Upper lobe of left lung (tissue), 6 donors: ENCODE data around the gene SKIC2. TPM values are rescaled to one million over a fixed set of nuclear protein-coding genes. Genes with fewer than 3 reads are reported as not detected.
"Not testable (repeated sequence)": the region's sequence is repeated elsewhere in the genome, so short reads cannot be mapped to it uniquely, and the experiment has no call there.

ENCODE experiments used
- ATAC-seq, 2 donors: fragments of 200-7000 bp; cut with Tn5 transposase; one replicate each; pipeline ENCODE4 v1.9.1; 2022; ENCODE audit warnings: mild to moderate bottlenecking in 2 of 2, moderate library complexity in 2 of 2; ENCODE audit not compliant: low FRiP score in 2 of 2
- DNase-seq, 2 donors: peaks; one replicate each; pipeline ENCODE4 v3.0.0-alpha.2; 2019 to 2020
- H3K27ac ChIP-seq, 4 donors: fragments of 200-600 bp; sonication (generic); one replicate each; pipeline ENCODE4 v1.5.1; 2016 to 2019
- H3K27me3 ChIP-seq, 4 donors: fragments of 200-600 bp; sonication (generic); one replicate each; pipeline ENCODE4 v1.5.1; 2017 to 2019
- H3K36me3 ChIP-seq, 4 donors: fragments of 200-600 bp; sonication (generic); one replicate each; pipeline ENCODE4 v1.5.1; 2016 to 2019
- H3K4me1 ChIP-seq, 4 donors: fragments of 200-600 bp; sonication (generic); one replicate each; pipeline ENCODE4 v1.5.1; 2018 to 2019
- H3K4me3 ChIP-seq, 4 donors: fragments of 200-600 bp; sonication (generic); one replicate each; pipeline ENCODE4 v1.5.1; 2017 to 2019; ENCODE audit warnings: mild to moderate bottlenecking in 2 of 4, moderate library complexity in 1 of 4
- H3K9me3 ChIP-seq, 4 donors: fragments of 200-600 bp; sonication (generic); one replicate each; pipeline ENCODE4 v1.5.1; 2018 to 2019
- EP300 ChIP-seq, 4 donors: sonication (generic); formaldehyde crosslinking; IDR thresholded peaks; one replicate each; pipeline ENCODE4 v1.5.1; 2017; ENCODE audit warnings: antibody characterized with exemption in 4 of 4, control low read depth in 2 of 4
- POLR2A ChIP-seq, 4 donors: fragments of 450-650 bp; IDR thresholded peaks; one replicate each; pipeline ENCODE4 v1.5.1; 2016 to 2017; ENCODE audit warnings: antibody characterized with exemption in 4 of 4, mild to moderate bottlenecking in 2 of 4
- POLR2AphosphoS5 ChIP-seq, 2 donors: sonication (generic); formaldehyde crosslinking; IDR thresholded peaks; one replicate each; pipeline ENCODE4 v1.5.1; 2017; ENCODE audit warnings: antibody characterized with exemption in 2 of 2
- WGBS, 2 donors: methylation state at CpG; one replicate each; pipeline ENCODE4 v1.1.5; 2017 to 2018; 5-methylcytosine and 5-hydroxymethylcytosine counted together
- total RNA-seq, 6 donors: library from RNA; depleted of rRNA in 4 of 6; stranded (reverse); fragments of >200 nt in 4 of 6; gene quantifications; one replicate each; pipeline versions ENCODE4 v1.1.0 to v1.2.1, GENCODE V29; 2016 to 2021
- TF ChIP-seq, protein P1 (sequence below), 6 experiments: fragments of 450-650 bp in 4 of 6; fragments of 200-600 bp in 2 of 6; sonication (generic) in 2 of 6; IDR thresholded peaks; one replicate each; pipeline ENCODE4 v1.5.1; 2016 to 2019; ENCODE audit warnings: antibody characterized with exemption in 6 of 6
- donor health status: DM: no; HTN: no; CAD: no; lungs with moderate emphysema.
- donor health status: DM: no; HTN: yes; CAD: no; lungs with severe emphysema.

The SKIC2 gene
- total RNA-seq, 6 donors from 2014 or later: 27.7 to 172 (median 58.6) TPM

DNA sequence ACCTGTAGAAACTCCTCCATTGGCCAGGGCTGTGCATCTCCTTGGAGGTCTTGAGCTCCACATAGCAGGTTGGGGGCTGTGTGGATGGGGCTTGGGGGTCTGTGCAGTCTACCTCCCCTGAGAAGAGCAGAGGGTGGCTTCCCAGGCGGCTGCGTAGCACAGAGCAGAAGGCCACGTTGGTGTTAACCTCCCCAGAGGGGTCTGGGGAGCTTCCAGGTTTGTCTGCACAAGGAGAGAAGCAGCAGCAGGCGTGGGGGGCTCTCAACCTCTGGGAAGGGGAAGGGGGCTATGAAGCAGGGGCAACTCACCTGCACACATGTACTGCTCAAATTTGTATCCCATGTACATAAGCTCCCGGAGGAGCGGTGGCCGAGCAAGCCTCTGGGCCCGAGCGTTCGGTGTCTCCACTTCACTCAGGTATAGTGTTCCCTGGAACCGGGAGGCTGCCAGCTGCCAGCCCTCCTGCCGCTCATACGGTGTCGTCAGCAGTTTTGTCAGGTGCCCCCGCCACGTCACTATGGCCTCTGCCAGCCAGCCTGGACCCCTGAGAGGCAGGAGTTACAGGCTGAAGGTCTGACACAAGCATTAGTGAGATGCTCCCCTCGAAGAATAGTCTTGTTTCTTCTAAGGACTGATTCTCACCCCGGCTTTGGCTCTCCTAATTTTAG lies 11.8 kb downstream of the SKIC2 start:
- Histone ChIP-seq H3K4me3 (peak overlapping the region in 3 of 4 donors; percentile 55 to 84 (median 79)), H3K36me3 (peaks cover 26 to 55% (median 46%) of the 10 kb centered on the region in 4 donors), H3K9me3 (no peaks in the 10 kb centered on the region), H3K4me1 (peaks cover 24 to 47% (median 30%) of the 10 kb centered on the region in 4 donors), H3K27ac (peak overlapping the region; percentile 96 to 99 (median 97)), H3K27me3 (no peaks in the 10 kb centered on the region)
- ATAC-seq: no peak
- DNase-seq: peak in 1 of 2 donors; percentile 75
- 86 to 93% methylated on average over 3 to 18 of the region's 18 CpGs for WGBS, 2 donors
- TF ChIP-seq POLR2AphosphoS5 (IDR thresholded peaks at IDR 0.05) (no peak), POLR2A (IDR thresholded peaks at IDR 0.05) (no peak), EP300 (IDR thresholded peaks at IDR 0.05) (no peak)
- TF ChIP-seq, protein P1, sequence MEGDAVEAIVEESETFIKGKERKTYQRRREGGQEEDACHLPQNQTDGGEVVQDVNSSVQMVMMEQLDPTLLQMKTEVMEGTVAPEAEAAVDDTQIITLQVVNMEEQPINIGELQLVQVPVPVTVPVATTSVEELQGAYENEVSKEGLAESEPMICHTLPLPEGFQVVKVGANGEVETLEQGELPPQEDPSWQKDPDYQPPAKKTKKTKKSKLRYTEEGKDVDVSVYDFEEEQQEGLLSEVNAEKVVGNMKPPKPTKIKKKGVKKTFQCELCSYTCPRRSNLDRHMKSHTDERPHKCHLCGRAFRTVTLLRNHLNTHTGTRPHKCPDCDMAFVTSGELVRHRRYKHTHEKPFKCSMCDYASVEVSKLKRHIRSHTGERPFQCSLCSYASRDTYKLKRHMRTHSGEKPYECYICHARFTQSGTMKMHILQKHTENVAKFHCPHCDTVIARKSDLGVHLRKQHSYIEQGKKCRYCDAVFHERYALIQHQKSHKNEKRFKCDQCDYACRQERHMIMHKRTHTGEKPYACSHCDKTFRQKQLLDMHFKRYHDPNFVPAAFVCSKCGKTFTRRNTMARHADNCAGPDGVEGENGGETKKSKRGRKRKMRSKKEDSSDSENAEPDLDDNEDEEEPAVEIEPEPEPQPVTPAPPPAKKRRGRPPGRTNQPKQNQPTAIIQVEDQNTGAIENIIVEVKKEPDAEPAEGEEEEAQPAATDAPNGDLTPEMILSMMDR (IDR thresholded peaks at IDR 0.05): no peak

DNA sequence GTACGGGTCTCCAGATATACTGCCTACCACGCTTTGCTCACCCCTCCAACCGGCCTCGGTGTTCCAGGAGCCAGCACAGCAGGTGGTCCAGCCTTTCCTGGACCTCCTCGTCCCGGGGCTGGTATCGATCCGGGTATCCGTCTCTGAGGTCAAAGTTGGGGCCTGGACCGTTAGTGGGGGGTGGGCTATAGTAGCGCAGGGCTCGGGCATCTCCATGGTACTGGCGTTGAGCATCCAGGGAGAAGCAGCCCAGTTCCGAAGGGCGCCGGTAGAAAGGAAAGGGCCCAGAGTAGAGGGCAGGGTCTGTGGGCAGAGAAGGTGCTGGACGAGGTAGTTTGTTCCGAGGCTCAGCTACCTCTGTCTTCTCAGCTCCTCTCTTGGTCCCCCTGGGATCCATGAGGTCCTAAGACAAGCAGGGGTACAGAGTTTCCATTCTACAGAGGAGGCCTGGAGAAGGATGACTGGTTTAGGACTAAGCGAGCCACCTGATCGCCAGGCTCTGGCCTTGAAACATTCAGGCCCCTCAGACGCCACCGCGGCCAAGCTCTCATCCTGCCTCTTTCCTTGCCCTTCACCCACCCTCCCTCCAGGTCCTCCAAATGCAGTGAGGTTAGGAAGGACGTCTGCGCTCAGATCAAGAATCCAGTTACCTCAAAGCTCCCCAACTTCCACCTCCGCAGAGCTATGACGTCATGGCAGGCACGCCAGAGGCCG lies 12.5 kb downstream of the SKIC2 start:
- Histone ChIP-seq H3K9me3 (no peaks in the 10 kb centered on the region), H3K27me3 (no peaks in the 10 kb centered on the region), H3K4me3 (peak overlapping the region; percentile 55 to 88 (median 82)), H3K4me1 (peaks cover 24 to 47% (median 30%) of the 10 kb centered on the region in 4 donors), H3K36me3 (peaks cover 21 to 48% (median 39%) of the 10 kb centered on the region in 4 donors), H3K27ac (peak overlapping the region; percentile 96 to 99 (median 97))
- 31 to 44% methylated on average over 12 to 29 of the region's 29 CpGs for WGBS, 2 donors
- TF ChIP-seq POLR2AphosphoS5 (IDR thresholded peaks at IDR 0.05): no peak
- peak in 1 of 4 donors; percentile 4 for TF ChIP-seq POLR2A (IDR thresholded peaks at IDR 0.05)
- TF ChIP-seq, protein P1 (IDR thresholded peaks at IDR 0.05): no peak
- ATAC-seq (peak in 1 of 2 donors; percentile 0), DNase-seq (no peak)

DNA sequence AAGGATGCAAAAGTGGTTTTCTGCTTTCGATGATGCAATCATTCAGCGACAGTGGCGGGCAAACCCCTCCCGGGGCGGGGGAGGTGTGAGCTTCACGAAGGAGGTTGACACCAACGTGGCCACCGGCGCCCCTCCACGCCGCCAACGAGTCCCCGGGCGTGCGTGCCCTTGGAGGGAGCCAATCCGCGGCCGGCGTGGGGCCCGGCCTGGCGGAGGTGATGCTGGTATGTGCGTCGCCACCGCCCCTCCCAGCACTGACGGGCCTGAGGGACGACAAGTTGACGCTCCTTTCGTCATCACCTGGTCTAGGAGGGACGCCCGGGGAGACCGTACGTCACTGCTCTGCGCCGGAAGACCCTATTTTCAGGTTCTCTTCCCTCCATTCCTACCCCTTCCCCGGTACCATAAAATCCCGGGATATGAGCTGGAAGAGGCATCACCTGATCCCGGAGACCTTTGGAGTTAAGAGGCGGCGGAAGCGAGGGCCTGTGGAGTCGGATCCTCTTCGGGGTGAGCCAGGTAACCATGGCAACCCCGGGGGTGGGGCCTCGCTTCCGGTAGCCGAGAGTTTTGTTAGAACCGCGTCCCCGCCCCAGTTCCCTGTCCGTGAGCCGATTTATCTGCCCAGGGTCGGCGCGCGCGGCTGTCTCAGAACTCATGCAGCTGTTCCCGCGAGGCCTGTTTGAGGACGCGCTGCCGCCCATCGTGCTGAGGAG lies 13.2 kb downstream of the SKIC2 start, which contains the start of gene DXO:
Gene DXO (minus strand): TSS at position 146 of the 716 bp plus-strand sequence. CDS start 463 bp downstream, outside the sequence.
- peaks cover 17 to 41% (median 32%) of the 10 kb centered on the region in 4 donors for H3K36me3 ChIP-seq
- DNase-seq (peak; percentile 97 to 98), ATAC-seq (peak; percentile 96 to 97)
- H3K27me3 ChIP-seq: no peaks in the 10 kb centered on the region
- peaks cover 24 to 47% (median 30%) of the 10 kb centered on the region in 4 donors for H3K4me1 ChIP-seq
- WGBS, 2 donors: 0% methylated on average over 1 to 43 of the region's 62 CpGs
- TF ChIP-seq, protein P1 (IDR thresholded peaks at IDR 0.05): peak in 2 of 6 experiments; percentile 14 to 17
- TF ChIP-seq EP300 (IDR thresholded peaks at IDR 0.05) (peak in 1 of 4 donors; percentile 36), POLR2A (IDR thresholded peaks at IDR 0.05) (peak in 3 of 4 donors; percentile 40 to 74 (median 50)), POLR2AphosphoS5 (IDR thresholded peaks at IDR 0.05) (peak; percentile 84 to 88)
- no peaks in the 10 kb centered on the region for H3K9me3 ChIP-seq
- H3K27ac ChIP-seq: peak within 1 kb of the TSS; percentile 96 to 99 (median 97)
- peak within 1 kb of the TSS; percentile 55 to 88 (median 82) for H3K4me3 ChIP-seq

DNA sequence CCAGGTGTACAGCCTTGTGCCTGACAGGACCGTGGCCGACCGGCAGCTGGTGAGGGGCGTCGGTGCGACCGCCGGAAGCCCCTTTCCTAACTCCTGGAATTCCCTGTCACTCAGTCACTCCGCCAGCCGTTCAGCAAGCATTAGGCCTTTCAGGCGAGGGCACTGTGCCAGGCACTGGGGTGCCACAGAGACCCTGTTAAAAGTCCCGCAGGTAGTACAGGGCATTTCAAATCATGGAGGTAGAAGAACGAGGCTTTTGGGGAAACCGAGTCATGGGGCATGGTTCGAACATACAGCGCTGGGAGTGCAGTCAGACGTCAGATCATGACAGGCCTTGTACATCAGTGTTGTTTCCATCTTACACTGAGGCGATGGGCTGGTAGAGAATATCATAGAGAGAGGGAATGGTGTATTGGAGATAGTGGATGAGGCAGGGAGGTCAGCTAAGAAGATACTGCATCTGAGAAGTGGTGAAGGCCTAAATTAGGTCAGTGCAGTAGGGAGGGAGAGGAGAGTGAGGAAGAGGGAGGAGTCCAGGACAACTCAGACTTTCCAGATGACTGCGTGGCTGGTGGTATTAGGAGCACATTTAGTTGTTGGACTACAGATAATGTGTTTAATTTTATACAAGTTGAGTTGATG lies 13.9 kb downstream of the SKIC2 start:
- no peaks in the 10 kb centered on the region for H3K9me3 ChIP-seq
- H3K4me3 ChIP-seq: peak overlapping the region; percentile 55 to 88 (median 82)
- TF ChIP-seq POLR2AphosphoS5 (IDR thresholded peaks at IDR 0.05): no peak
- no peak for TF ChIP-seq POLR2A (IDR thresholded peaks at IDR 0.05)
- TF ChIP-seq EP300 (IDR thresholded peaks at IDR 0.05): no peak
- TF ChIP-seq, protein P1 (IDR thresholded peaks at IDR 0.05): no peak
- H3K4me1 ChIP-seq: peaks cover 24 to 47% (median 30%) of the 10 kb centered on the region in 4 donors
- 11 to 12% methylated on average over 13 to 14 of the region's 19 CpGs for WGBS, 2 donors
- no peaks in the 10 kb centered on the region for H3K27me3 ChIP-seq
- peak in 1 of 2 donors; percentile 55 for ATAC-seq
- H3K27ac ChIP-seq: peak overlapping the region; percentile 96 to 99 (median 97)
- DNase-seq: no peak
- H3K36me3 ChIP-seq: peaks cover 13 to 34% (median 25%) of the 10 kb centered on the region in 4 donors

DNA sequence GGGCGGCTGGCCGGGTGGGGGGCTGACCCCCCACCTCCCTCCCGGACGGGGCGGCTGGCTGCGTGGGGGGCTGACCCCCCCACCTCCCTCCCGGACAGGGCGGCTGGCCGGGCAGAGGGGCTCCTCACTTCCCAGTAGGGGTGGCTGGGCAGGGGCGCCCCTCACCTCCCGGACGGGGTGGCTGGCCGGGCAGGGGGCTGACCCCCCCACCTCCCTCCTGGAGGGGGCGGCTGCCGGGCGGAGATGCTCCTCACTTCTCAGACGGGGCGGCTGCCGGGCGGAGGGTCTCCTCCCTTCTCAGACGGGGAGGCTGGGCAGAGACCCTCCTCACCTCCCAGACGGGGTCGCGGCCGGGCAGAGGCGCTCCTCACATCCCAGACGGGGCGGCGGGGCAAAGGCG lies 17.1 kb downstream of the SKIC2 start:
- peak in 1 of 2 donors; percentile 84 for DNase-seq
- H3K4me1 ChIP-seq: peaks cover 18 to 29% (median 20%) of the 10 kb centered on the region in 4 donors
- not testable (repeated sequence) for H3K9me3 ChIP-seq, H3K27ac ChIP-seq, H3K27me3 ChIP-seq, H3K4me3 ChIP-seq, ATAC-seq
- peaks cover 7 to 16% (median 10%) of the 10 kb centered on the region in 4 donors for H3K36me3 ChIP-seq
- WGBS, 2 donors: 97% methylated on average over 19 of the region's 30 CpGs; no CpG with 5 or more reads in 1 of the 2 donors
